TTC549 (cell line): ENCODE results near the gene ZNF385D.

Experiments
- FAIRE-seq: peaks from 2 replicates; lab custom pipeline; 2012; peaks lifted over from hg19 to GRCh38; lab: Jason Lieb, UNC

Gene ZNF385D

GRCh38 chr3:21592828-21593227 is 158.2 kb downstream of the ZNF385D start:
- no peak for FAIRE-seq

GRCh38 chr3:21587894-21588293 is 163.1 kb downstream of the ZNF385D start:
- no peak for FAIRE-seq

- no peak for FAIRE-seq
Measured at GRCh38 chr3:21585216-21585740, 165.7 kb downstream of the ZNF385D start.

- FAIRE-seq = no peak
Measured at GRCh38 chr3:21573291-21573690, 177.7 kb downstream of the ZNF385D start.

- no peak for FAIRE-seq
Measured at GRCh38 chr3:21564531-21564930, 186.5 kb downstream of the ZNF385D start.

- FAIRE-seq = no peak
Measured at GRCh38 chr3:21562243-21562642, 188.8 kb downstream of the ZNF385D start.

- no peak for FAIRE-seq
Measured at GRCh38 chr3:21561472-21561871, 189.5 kb downstream of the ZNF385D start.

GRCh38 chr3:21551019-21551418 is 200.0 kb downstream of the ZNF385D start:
- FAIRE-seq = no peak

- FAIRE-seq = no peak
Measured at GRCh38 chr3:21544076-21544462, 206.9 kb downstream of the ZNF385D start.

GRCh38 chr3:21543380-21544075 is 207.5 kb downstream of the ZNF385D start:
- no peak for FAIRE-seq

GRCh38 chr3:21542656-21543379 is 208.2 kb downstream of the ZNF385D start:
- FAIRE-seq = no peak

- no peak for FAIRE-seq
Measured at GRCh38 chr3:21540265-21540664, 210.7 kb downstream of the ZNF385D start.

GRCh38 chr3:21534462-21534861 is 216.5 kb downstream of the ZNF385D start:
- no peak for FAIRE-seq

- FAIRE-seq = no peak
Measured at GRCh38 chr3:21533002-21533401, 218.0 kb downstream of the ZNF385D start.

GRCh38 chr3:21531909-21532308 is 219.1 kb downstream of the ZNF385D start:
- FAIRE-seq = no peak

- FAIRE-seq = no peak
Measured at GRCh38 chr3:21528291-21528995, 222.6 kb downstream of the ZNF385D start.

- no peak for FAIRE-seq
Measured at GRCh38 chr3:21526461-21526860, 224.5 kb downstream of the ZNF385D start.

GRCh38 chr3:21524133-21524532 is 226.9 kb downstream of the ZNF385D start:
- FAIRE-seq = no peak

- FAIRE-seq = no peak
Measured at GRCh38 chr3:21520106-21520963, 230.7 kb downstream of the ZNF385D start.

- no peak for FAIRE-seq
Measured at GRCh38 chr3:21517184-21517583, 233.8 kb downstream of the ZNF385D start.

- no peak for FAIRE-seq
Measured at GRCh38 chr3:21515417-21515816, 235.6 kb downstream of the ZNF385D start.
